ENCODE data around the gene DNAAF1. TPM values are rescaled to one million over a fixed set of nuclear protein-coding genes. Genes with fewer than 3 reads are reported as not detected.

Gene DNAAF1
- total and polyA plus RNA-seq, 2 of the 4 experiments (the other 2 are of a cell fraction), result 0.05 TPM; not detected in 1

DNA sequence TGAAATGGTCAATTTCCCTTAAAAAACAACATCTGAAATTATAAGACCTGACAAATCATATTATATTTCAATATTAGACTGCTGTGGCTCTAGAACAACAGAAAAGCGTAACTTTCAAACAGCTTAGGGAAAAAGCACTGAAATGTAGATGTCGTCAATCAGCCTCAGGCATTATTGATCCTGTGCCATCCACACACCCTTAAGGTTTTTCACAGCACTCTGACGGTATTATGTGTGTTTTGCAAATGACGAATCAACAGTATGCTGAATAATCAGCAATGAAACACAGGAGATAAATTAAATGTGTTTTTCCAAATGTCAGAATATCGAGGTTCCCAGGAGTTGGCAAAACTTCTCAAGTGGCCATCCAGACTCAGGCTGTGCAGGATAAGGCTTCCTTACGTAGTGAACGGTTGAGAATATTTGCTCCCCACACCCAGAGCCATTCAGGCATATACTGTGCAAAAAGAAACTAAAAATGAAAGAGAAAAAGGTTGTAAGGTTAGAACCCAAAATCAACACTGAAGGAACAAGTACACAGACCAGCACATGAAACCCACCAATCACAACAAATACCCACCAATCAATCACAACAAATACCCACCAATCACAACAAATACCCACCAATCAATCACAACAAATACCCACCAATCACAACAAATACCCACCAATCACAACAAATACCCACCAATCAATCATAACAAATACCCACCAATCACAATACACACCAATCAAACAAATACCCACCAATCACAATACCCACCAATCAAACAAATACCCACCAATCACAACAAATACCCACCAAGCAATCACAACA is 20.6 kb upstream of the DNAAF1 start:
- no peak overlapping the region for H2AFZ ChIP-seq (replicated peaks; ENCODE audit: low read length, poor library complexity)
- H2AK9ac ChIP-seq (replicated peaks; ENCODE audit: low read depth, low read length, poor library complexity), result no peak overlapping the region
- no peak overlapping the region for H2BK120ac ChIP-seq (ENCODE audit: low read depth, low read length)
- H3K4me3 ChIP-seq (ENCODE audit: insufficient read depth, low read depth, low read length), result no peak overlapping the region
- in situ Hi-C loops (cut with MboI; ENCODE audit: low sequenced_read_pairs) (no loop called here), dilution Hi-C loops (cut with HindIII; ENCODE audit: low sequenced_read_pairs, unreplicated experiment) (no loop called here), intact Hi-C loops (cut with micrococcal nuclease) (no loop called here)
- CTCF ChIA-PET, result no interaction called here
- no peak overlapping the region for H4K8ac ChIP-seq (ENCODE audit: low read depth in 2 of 2, low read length in 2 of 2)
- H3K9me3 ChIP-seq (ENCODE audit: control insufficient read depth, insufficient read depth, low read length), result no peaks in the 10 kb centered on the region
- H4K20me1 ChIP-seq (ENCODE audit: insufficient read depth, low read length), result no peaks in the 10 kb centered on the region
- no CpG with 5 or more reads among the region's 7 CpGs for WGBS, 2 experiments (ENCODE audit: extremely low coverage in 2 of 2, insufficient read length in 1 of 2)
- DNase-seq (no peak), ATAC-seq (ENCODE audit: low read depth) (no peak)
- H3K9me1 ChIP-seq (ENCODE audit: insufficient read depth, low read length), result peaks cover 8% of the 10 kb centered on the region
- no peak overlapping the region for H3K23ac ChIP-seq (ENCODE audit: low read depth, low read length)
- no TSS peak for BruUV-seq (replicated peaks)
- H3K36me3 ChIP-seq (ENCODE audit: control insufficient read depth, insufficient read depth, low read length), result peaks cover 14% of the 10 kb centered on the region
- no peaks in the 10 kb centered on the region; a peak in 1 of 4 replicates for H3K79me1 ChIP-seq (ENCODE audit: low read depth in 1 of 2, low read length in 2 of 2)
- H3K56ac ChIP-seq (ENCODE audit: extremely low read depth, insufficient read depth, low read length), result no peak overlapping the region
- no peak overlapping the region for H2BK5ac ChIP-seq (ENCODE audit: low read depth, low read length, poor library complexity, severe bottlenecking)
- POLR2A ChIA-PET (ENCODE audit: unreplicated experiment), result no interaction called here
- H3K27me3 ChIP-seq (ENCODE audit: control insufficient read depth, insufficient read depth, low read length), result no peaks in the 10 kb centered on the region
- H2AK5ac ChIP-seq (ENCODE audit: low read depth, low read length), result no peak overlapping the region
- H4K91ac ChIP-seq (ENCODE audit: insufficient read depth, low read depth, low read length), result no peak overlapping the region
- no peak for TF ChIP-seq MAFK (IDR thresholded peaks at IDR 0.05; ENCODE audit: low read depth, low read length)
- TF ChIP-seq SMC3 (IDR thresholded peaks at IDR 0.05; ENCODE audit: low read depth, low read length), result no peak
- no peak for TF ChIP-seq MXI1 (IDR thresholded peaks at IDR 0.05; ENCODE audit: borderline replicate concordance, low read depth, low read length)
- TF ChIP-seq, protein P1, sequence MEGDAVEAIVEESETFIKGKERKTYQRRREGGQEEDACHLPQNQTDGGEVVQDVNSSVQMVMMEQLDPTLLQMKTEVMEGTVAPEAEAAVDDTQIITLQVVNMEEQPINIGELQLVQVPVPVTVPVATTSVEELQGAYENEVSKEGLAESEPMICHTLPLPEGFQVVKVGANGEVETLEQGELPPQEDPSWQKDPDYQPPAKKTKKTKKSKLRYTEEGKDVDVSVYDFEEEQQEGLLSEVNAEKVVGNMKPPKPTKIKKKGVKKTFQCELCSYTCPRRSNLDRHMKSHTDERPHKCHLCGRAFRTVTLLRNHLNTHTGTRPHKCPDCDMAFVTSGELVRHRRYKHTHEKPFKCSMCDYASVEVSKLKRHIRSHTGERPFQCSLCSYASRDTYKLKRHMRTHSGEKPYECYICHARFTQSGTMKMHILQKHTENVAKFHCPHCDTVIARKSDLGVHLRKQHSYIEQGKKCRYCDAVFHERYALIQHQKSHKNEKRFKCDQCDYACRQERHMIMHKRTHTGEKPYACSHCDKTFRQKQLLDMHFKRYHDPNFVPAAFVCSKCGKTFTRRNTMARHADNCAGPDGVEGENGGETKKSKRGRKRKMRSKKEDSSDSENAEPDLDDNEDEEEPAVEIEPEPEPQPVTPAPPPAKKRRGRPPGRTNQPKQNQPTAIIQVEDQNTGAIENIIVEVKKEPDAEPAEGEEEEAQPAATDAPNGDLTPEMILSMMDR (conservative IDR thresholded peaks at IDR 0.05; ENCODE audit: low read depth, low read length), result no peak
- TF ChIP-seq, protein P2, sequence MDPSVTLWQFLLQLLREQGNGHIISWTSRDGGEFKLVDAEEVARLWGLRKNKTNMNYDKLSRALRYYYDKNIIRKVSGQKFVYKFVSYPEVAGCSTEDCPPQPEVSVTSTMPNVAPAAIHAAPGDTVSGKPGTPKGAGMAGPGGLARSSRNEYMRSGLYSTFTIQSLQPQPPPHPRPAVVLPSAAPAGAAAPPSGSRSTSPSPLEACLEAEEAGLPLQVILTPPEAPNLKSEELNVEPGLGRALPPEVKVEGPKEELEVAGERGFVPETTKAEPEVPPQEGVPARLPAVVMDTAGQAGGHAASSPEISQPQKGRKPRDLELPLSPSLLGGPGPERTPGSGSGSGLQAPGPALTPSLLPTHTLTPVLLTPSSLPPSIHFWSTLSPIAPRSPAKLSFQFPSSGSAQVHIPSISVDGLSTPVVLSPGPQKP (IDR thresholded peaks at IDR 0.05; ENCODE audit: borderline replicate concordance, low read depth, low read length), result no peak
- no peak for TF ChIP-seq RAD21 (IDR thresholded peaks at IDR 0.05; ENCODE audit: low read length)
- H2BK15ac ChIP-seq (ENCODE audit: low read depth, low read length), result no peak overlapping the region
- no peak overlapping the region for H4K5ac ChIP-seq (ENCODE audit: low read depth, low read length)
- H3K4ac ChIP-seq (ENCODE audit: low read depth, low read length), result no peak overlapping the region
- H2BK20ac ChIP-seq (ENCODE audit: low read depth, low read length), result no peak overlapping the region
- no peak overlapping the region for H3K9ac ChIP-seq (ENCODE audit: low read depth, low read length)
- no peak overlapping the region for H3K4me2 ChIP-seq (ENCODE audit: low read depth, low read length)
- H3K27ac ChIP-seq (ENCODE audit: insufficient read depth, low read length), result no peak overlapping the region
- H3K18ac ChIP-seq (ENCODE audit: low read depth, low read length), result no peak overlapping the region
- no peak overlapping the region for H3K14ac ChIP-seq (replicated peaks; ENCODE audit: low read depth, low read length)
- H3K4me1 ChIP-seq (ENCODE audit: control insufficient read depth, insufficient read depth, low read length), result no peaks in the 10 kb centered on the region
